Activated CD4-positive, alpha-beta T cell treated with anti-CD3 and anti-CD28 coated beads, Interleukin-2, amount 50 U/mL, for 16 hours (primary cell): ENCODE data around the gene CDKL2.
"Not testable (repeated sequence)": the region's sequence is repeated elsewhere in the genome, so short reads cannot be mapped to it uniquely, and the experiment has no call there.

Source experiments
- DNase-seq: peaks from one replicate; pipeline ENCODE4 v3.0.0-alpha.2; 2020

Gene CDKL2

GRCh38 chr4:75547647-75548387, 82.5 kb downstream of the CDKL2 start:
- DNase-seq = no peak

- DNase-seq = no peak
These were observed 84.8 kb downstream of the CDKL2 start for GRCh38 chr4:75545526-75545925.

- no peak for DNase-seq
These were observed 85.5 kb downstream of the CDKL2 start for GRCh38 chr4:75544870-75545269.

- not testable (repeated sequence) for DNase-seq
These were observed 86.1 kb downstream of the CDKL2 start for GRCh38 chr4:75544220-75544619.

GRCh38 chr4:75542824-75543223, 87.5 kb downstream of the CDKL2 start:
- no peak for DNase-seq

- not testable (repeated sequence) for DNase-seq
These were observed 93.0 kb downstream of the CDKL2 start for GRCh38 chr4:75537308-75537707.

- not testable (repeated sequence) for DNase-seq
These were observed 96.4 kb downstream of the CDKL2 start for GRCh38 chr4:75533926-75534325.

GRCh38 chr4:75533339-75533887, 96.9 kb downstream of the CDKL2 start:
- not testable (repeated sequence) for DNase-seq

GRCh38 chr4:75531536-75532143, 98.7 kb downstream of the CDKL2 start:
- not testable (repeated sequence) for DNase-seq

GRCh38 chr4:75530556-75531322, 99.6 kb downstream of the CDKL2 start:
- no peak for DNase-seq
